ENCODE data around the gene MC5R.

Gene MC5R

GRCh38 chr18:13826209-13826608, 2.3 kb downstream of the MC5R start:
- no peak overlapping the region for H3K18ac ChIP-seq (ENCODE audit: low read length)
- H3K36me3 ChIP-seq (ENCODE audit: control insufficient read depth, insufficient read depth, low read length), result no peaks in the 10 kb centered on the region
- no peaks in the 10 kb centered on the region for H3K4me1 ChIP-seq (ENCODE audit: control insufficient read depth, low read depth, low read length)
- H3K4me3 ChIP-seq (ENCODE audit: low read length), result no peak overlapping the region
- H3K27ac ChIP-seq (ENCODE audit: low read depth, low read length), result no peak overlapping the region
- no peaks in the 10 kb centered on the region for H3K79me2 ChIP-seq (ENCODE audit: control insufficient read depth, insufficient read depth, low read length)
- H4K8ac ChIP-seq (ENCODE audit: low read depth, low read length), result no peak overlapping the region
- H3K56ac ChIP-seq (ENCODE audit: low read length), result no peak overlapping the region
- DNase-seq, result no peak
- no peak overlapping the region for H3K4ac ChIP-seq (ENCODE audit: low read depth, low read length)
- no peak overlapping the region for H2BK120ac ChIP-seq (ENCODE audit: low read depth, low read length)
- H4K5ac ChIP-seq (ENCODE audit: low read length), result no peak overlapping the region
- no peaks in the 10 kb centered on the region for H3K27me3 ChIP-seq (ENCODE audit: insufficient read depth, low read length, poor library complexity)
- H2BK5ac ChIP-seq (ENCODE audit: low read length), result no peak overlapping the region
- no peak overlapping the region for H2AK5ac ChIP-seq (ENCODE audit: low read length)
- no CpG with 5 or more reads among the region's 26 CpGs for WGBS (ENCODE audit: extremely low coverage, insufficient coverage, low lambda C conversion rate)
- H3K23ac ChIP-seq (ENCODE audit: low read length), result no peak overlapping the region
- no peak overlapping the region for H3K9ac ChIP-seq (ENCODE audit: low read length)
- H2BK15ac ChIP-seq (replicated peaks; ENCODE audit: low read depth), result no peak overlapping the region
- H3K79me1 ChIP-seq (ENCODE audit: low read length), result no peaks in the 10 kb centered on the region
- no peak overlapping the region for H3K4me2 ChIP-seq (ENCODE audit: low read length)

GRCh38 chr18:13831864-13832508, 8.0 kb downstream of the MC5R start:
- no peaks in the 10 kb centered on the region for H3K4me1 ChIP-seq (ENCODE audit: control insufficient read depth, low read depth, low read length)
- peak; percentile 66 for DNase-seq
- no CpG with 5 or more reads among the region's 11 CpGs for WGBS (ENCODE audit: extremely low coverage, insufficient coverage, low lambda C conversion rate)

GRCh38 chr18:13834496-13835015, 10.6 kb downstream of the MC5R start:
- Histone ChIP-seq H2BK15ac (replicated peaks; ENCODE audit: low read depth) (no peak overlapping the region), H3K9ac (ENCODE audit: low read length) (no peak overlapping the region), H3K4ac (ENCODE audit: low read depth, low read length) (no peak overlapping the region), H3K18ac (ENCODE audit: low read length) (no peak overlapping the region), H2BK120ac (ENCODE audit: low read depth, low read length) (no peak overlapping the region), H4K5ac (ENCODE audit: low read length) (no peak overlapping the region), H2AK5ac (ENCODE audit: low read length) (no peak overlapping the region), H4K8ac (ENCODE audit: low read depth, low read length) (no peak overlapping the region), H3K4me1 (ENCODE audit: control insufficient read depth, low read depth, low read length) (no peaks in the 10 kb centered on the region), H3K36me3 (ENCODE audit: control insufficient read depth, insufficient read depth, low read length) (no peaks in the 10 kb centered on the region), H2BK5ac (ENCODE audit: low read length) (no peak overlapping the region), H3K4me2 (ENCODE audit: low read length) (no peak overlapping the region), H3K79me2 (ENCODE audit: control insufficient read depth, insufficient read depth, low read length) (no peaks in the 10 kb centered on the region), H3K56ac (ENCODE audit: low read length) (no peak overlapping the region), H3K4me3 (ENCODE audit: low read length) (no peak overlapping the region), H3K27me3 (ENCODE audit: insufficient read depth, low read length, poor library complexity) (no peaks in the 10 kb centered on the region), H3K23ac (ENCODE audit: low read length) (no peak overlapping the region), H3K79me1 (ENCODE audit: low read length) (no peaks in the 10 kb centered on the region), H3K27ac (ENCODE audit: low read depth, low read length) (no peak overlapping the region)
- no CpG with 5 or more reads among the region's 8 CpGs for WGBS (ENCODE audit: extremely low coverage, insufficient coverage, low lambda C conversion rate)
- no peak for DNase-seq

More at GRCh38 chr18:13831864-13832508, 8.0 kb downstream of the MC5R start:
- Histone ChIP-seq H2BK5ac (ENCODE audit: low read length) (no peak overlapping the region), H3K27ac (ENCODE audit: low read depth, low read length) (no peak overlapping the region), H3K18ac (ENCODE audit: low read length) (no peak overlapping the region), H3K23ac (ENCODE audit: low read length) (no peak overlapping the region), H3K79me1 (ENCODE audit: low read length) (no peaks in the 10 kb centered on the region), H3K56ac (ENCODE audit: low read length) (no peak overlapping the region), H2AK5ac (ENCODE audit: low read length) (no peak overlapping the region), H2BK120ac (ENCODE audit: low read depth, low read length) (no peak overlapping the region), H3K27me3 (ENCODE audit: insufficient read depth, low read length, poor library complexity) (no peaks in the 10 kb centered on the region), H3K79me2 (ENCODE audit: control insufficient read depth, insufficient read depth, low read length) (no peaks in the 10 kb centered on the region), H2BK15ac (replicated peaks; ENCODE audit: low read depth) (no peak overlapping the region), H4K8ac (ENCODE audit: low read depth, low read length) (no peak overlapping the region), H3K4me2 (ENCODE audit: low read length) (no peak overlapping the region), H4K5ac (ENCODE audit: low read length) (no peak overlapping the region), H3K4me3 (ENCODE audit: low read length) (no peak overlapping the region), H3K36me3 (ENCODE audit: control insufficient read depth, insufficient read depth, low read length) (no peaks in the 10 kb centered on the region), H3K4ac (ENCODE audit: low read depth, low read length) (no peak overlapping the region), H3K9ac (ENCODE audit: low read length) (no peak overlapping the region)

GRCh38 chr18:13835202-13835601, 11.3 kb downstream of the MC5R start:
- no peak overlapping the region for H3K23ac ChIP-seq (ENCODE audit: low read length)
- no peak overlapping the region for H4K8ac ChIP-seq (ENCODE audit: low read depth, low read length)
- no peaks in the 10 kb centered on the region for H3K4me1 ChIP-seq (ENCODE audit: control insufficient read depth, low read depth, low read length)
- no peak overlapping the region for H3K9ac ChIP-seq (ENCODE audit: low read length)
- no peak overlapping the region for H2BK120ac ChIP-seq (ENCODE audit: low read depth, low read length)
- peak overlapping the region; percentile 25 for H3K56ac ChIP-seq (ENCODE audit: low read length)
- no peak for DNase-seq
- H3K4me3 ChIP-seq (ENCODE audit: low read length), result no peak overlapping the region
- no peak overlapping the region for H3K4ac ChIP-seq (ENCODE audit: low read depth, low read length)
- no peaks in the 10 kb centered on the region for H3K36me3 ChIP-seq (ENCODE audit: control insufficient read depth, insufficient read depth, low read length)
- no peak overlapping the region for H3K4me2 ChIP-seq (ENCODE audit: low read length)
- H2AK5ac ChIP-seq (ENCODE audit: low read length), result no peak overlapping the region
- no peaks in the 10 kb centered on the region for H3K79me1 ChIP-seq (ENCODE audit: low read length)
- no peak overlapping the region for H2BK15ac ChIP-seq (replicated peaks; ENCODE audit: low read depth)
- H3K79me2 ChIP-seq (ENCODE audit: control insufficient read depth, insufficient read depth, low read length), result no peaks in the 10 kb centered on the region
- no peak overlapping the region for H3K18ac ChIP-seq (ENCODE audit: low read length)
- no peak overlapping the region for H3K27ac ChIP-seq (ENCODE audit: low read depth, low read length)
- H3K27me3 ChIP-seq (ENCODE audit: insufficient read depth, low read length, poor library complexity), result no peaks in the 10 kb centered on the region
- no peak overlapping the region for H2BK5ac ChIP-seq (ENCODE audit: low read length)
- whole genome bisulfite sequencing (ENCODE audit: extremely low coverage, insufficient coverage, low lambda C conversion rate), result no CpG with 5 or more reads among the region's 6 CpGs
- H4K5ac ChIP-seq (ENCODE audit: low read length), result no peak overlapping the region

- Histone ChIP-seq H2BK120ac (ENCODE audit: low read depth, low read length) (no peak overlapping the region), H3K79me1 (ENCODE audit: low read length) (no peaks in the 10 kb centered on the region), H3K18ac (ENCODE audit: low read length) (no peak overlapping the region), H3K79me2 (ENCODE audit: control insufficient read depth, insufficient read depth, low read length) (no peaks in the 10 kb centered on the region), H3K9ac (ENCODE audit: low read length) (no peak overlapping the region), H3K4me1 (ENCODE audit: control insufficient read depth, low read depth, low read length) (no peaks in the 10 kb centered on the region), H2BK15ac (replicated peaks; ENCODE audit: low read depth) (no peak overlapping the region), H3K36me3 (ENCODE audit: control insufficient read depth, insufficient read depth, low read length) (no peaks in the 10 kb centered on the region), H3K4me3 (ENCODE audit: low read length) (no peak overlapping the region), H3K56ac (ENCODE audit: low read length) (no peak overlapping the region), H4K8ac (ENCODE audit: low read depth, low read length) (no peak overlapping the region), H2BK5ac (ENCODE audit: low read length) (no peak overlapping the region), H4K5ac (ENCODE audit: low read length) (no peak overlapping the region), H3K4me2 (ENCODE audit: low read length) (no peak overlapping the region), H3K27ac (ENCODE audit: low read depth, low read length) (no peak overlapping the region), H2AK5ac (ENCODE audit: low read length) (no peak overlapping the region), H3K23ac (ENCODE audit: low read length) (no peak overlapping the region), H3K27me3 (ENCODE audit: insufficient read depth, low read length, poor library complexity) (no peaks in the 10 kb centered on the region), H3K4ac (ENCODE audit: low read depth, low read length) (no peak overlapping the region)
- DNase-seq, result no peak
- no CpG with 5 or more reads among the region's 22 CpGs for WGBS (ENCODE audit: extremely low coverage, insufficient coverage, low lambda C conversion rate)
Observed at GRCh38 chr18:13836559-13836958, 12.6 kb downstream of the MC5R start.

GRCh38 chr18:13849791-13850190, 25.8 kb downstream of the MC5R start:
- Histone ChIP-seq H3K56ac (ENCODE audit: low read length) (no peak overlapping the region), H3K9ac (ENCODE audit: low read length) (no peak overlapping the region)

More at GRCh38 chr18:13849791-13850190, 25.8 kb downstream of the MC5R start:
- H4K8ac ChIP-seq (ENCODE audit: low read depth, low read length), result no peak overlapping the region
- H3K4me1 ChIP-seq (ENCODE audit: control insufficient read depth, low read depth, low read length), result no peaks in the 10 kb centered on the region
- H3K18ac ChIP-seq (ENCODE audit: low read length), result no peak overlapping the region
- H3K79me2 ChIP-seq (ENCODE audit: control insufficient read depth, insufficient read depth, low read length), result no peaks in the 10 kb centered on the region
- no peak overlapping the region for H2BK5ac ChIP-seq (ENCODE audit: low read length)
- H2AK5ac ChIP-seq (ENCODE audit: low read length), result no peak overlapping the region
- no peak for DNase-seq
- no peak overlapping the region for H4K5ac ChIP-seq (ENCODE audit: low read length)
- no peak overlapping the region for H2BK120ac ChIP-seq (ENCODE audit: low read depth, low read length)
- no peak overlapping the region for H3K4me2 ChIP-seq (ENCODE audit: low read length)
- no CpG with 5 or more reads among the region's 4 CpGs for whole genome bisulfite sequencing (ENCODE audit: extremely low coverage, insufficient coverage, low lambda C conversion rate)
- no peak overlapping the region for H3K4me3 ChIP-seq (ENCODE audit: low read length)
- no peak overlapping the region for H3K27ac ChIP-seq (ENCODE audit: low read depth, low read length)
- H3K4ac ChIP-seq (ENCODE audit: low read depth, low read length), result no peak overlapping the region
- H3K27me3 ChIP-seq (ENCODE audit: insufficient read depth, low read length, poor library complexity), result no peaks in the 10 kb centered on the region
- no peak overlapping the region for H3K23ac ChIP-seq (ENCODE audit: low read length)
- H2BK15ac ChIP-seq (replicated peaks; ENCODE audit: low read depth), result no peak overlapping the region
- H3K36me3 ChIP-seq (ENCODE audit: control insufficient read depth, insufficient read depth, low read length), result no peaks in the 10 kb centered on the region
- H3K79me1 ChIP-seq (ENCODE audit: low read length), result no peaks in the 10 kb centered on the region
